Stimulated activated CD8-positive, alpha-beta memory T cell treated with anti-CD3 and anti-CD28 coated beads, Interleukin-7, amount 100 ng/mL, for 48 hours (primary cell): ENCODE data around the gene GRIK5.

Experiments used
- DNase-seq, 2 donors: peaks; one replicate each; pipeline ENCODE4 v3.0.0-alpha.2; 2020; ENCODE audit warnings: low read depth in 1 of 2; ENCODE audit errors: extremely low read depth in 1 of 2

Gene GRIK5

DNA sequence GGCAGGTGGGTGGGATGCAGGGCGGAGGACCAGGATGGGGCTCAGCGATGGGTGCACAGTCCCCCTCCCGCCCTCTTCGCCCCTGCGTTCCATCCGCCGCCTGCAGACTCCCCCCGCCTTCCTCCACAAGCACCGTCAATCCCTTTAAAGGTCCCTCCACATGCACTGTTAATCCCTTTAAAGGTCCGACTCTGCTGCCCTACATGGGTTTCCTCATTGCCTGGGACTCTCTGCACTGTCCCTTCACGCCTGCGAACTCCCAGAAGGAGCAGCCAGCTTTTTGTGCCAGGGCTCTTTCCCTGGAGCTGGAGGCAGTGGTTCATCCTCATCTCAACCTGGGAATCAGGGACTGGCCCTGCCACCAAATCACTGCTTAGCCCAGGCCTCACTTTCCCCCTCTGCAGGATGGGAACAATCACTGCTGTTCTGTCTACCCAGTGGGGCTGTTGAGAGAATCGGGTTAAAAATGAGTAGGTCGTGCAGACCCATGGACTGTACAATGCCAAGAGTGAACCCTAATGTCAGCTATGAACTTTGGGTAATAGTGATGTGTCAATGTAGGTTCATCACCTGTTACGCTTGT is 26.3 kb upstream of the GRIK5 start:
- no peak for DNase-seq

DNA sequence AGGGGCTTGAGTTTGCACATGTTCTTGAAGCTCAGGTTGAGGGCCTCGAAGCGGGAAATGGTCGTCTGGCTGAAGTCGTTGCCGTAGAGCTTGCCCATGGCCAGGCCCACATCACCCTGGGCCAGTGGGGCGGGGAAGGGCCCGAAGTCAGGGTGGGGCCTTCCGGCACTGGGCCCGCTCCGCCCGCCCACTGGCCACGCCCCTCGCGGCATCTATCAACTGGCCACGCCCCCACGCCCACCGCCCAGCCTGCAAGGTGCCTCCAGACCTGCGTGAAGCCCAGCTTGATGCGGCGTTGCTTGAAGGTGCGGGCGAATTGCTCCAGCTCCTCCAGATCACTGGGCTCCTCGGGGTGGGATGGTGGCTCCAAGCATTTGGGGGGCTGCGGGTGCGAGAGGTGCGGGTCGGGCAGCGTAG is 25.8 kb upstream of the GRIK5 start:
- no peak for DNase-seq

- no peak for DNase-seq
These were observed 25.3 kb upstream of the GRIK5 start for GRCh38 chr19:42095142-42095813.

- no peak for DNase-seq
These were observed 23.9 kb upstream of the GRIK5 start for GRCh38 chr19:42093926-42094325.

GRCh38 chr19:42093505-42093904 is 23.5 kb upstream of the GRIK5 start:
- no peak for DNase-seq

GRCh38 chr19:42092350-42092749 is 22.3 kb upstream of the GRIK5 start:
- DNase-seq = no peak

- DNase-seq = no peak
These were observed 21.7 kb upstream of the GRIK5 start for GRCh38 chr19:42091742-42092141.

DNA sequence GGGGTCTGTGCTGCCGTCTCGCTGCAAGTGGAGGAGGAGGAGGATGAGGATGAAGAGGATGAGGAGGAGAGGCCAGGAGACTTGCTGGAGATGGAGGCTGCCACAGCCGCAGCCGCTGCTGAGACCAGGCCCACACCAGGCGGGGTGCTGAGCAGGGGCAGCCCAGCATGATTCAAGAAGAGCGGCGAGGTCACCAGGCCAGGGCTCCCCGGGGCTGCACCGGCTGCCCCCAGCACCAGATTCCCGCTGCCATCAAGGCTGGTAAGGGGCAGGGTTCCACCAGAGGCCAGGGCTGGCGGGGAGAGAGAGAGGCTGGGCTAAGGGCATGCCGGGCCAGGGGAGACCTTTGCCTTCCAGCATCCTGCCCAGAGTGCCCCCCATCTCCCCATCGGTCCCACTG is 21.3 kb upstream of the GRIK5 start:
- no peak for DNase-seq

- DNase-seq = no peak
These were observed 20.7 kb upstream of the GRIK5 start for GRCh38 chr19:42090672-42091071.

- no peak for DNase-seq
These were observed 19.8 kb upstream of the GRIK5 start for GRCh38 chr19:42089772-42090171.

- DNase-seq = no peak
These were observed 19.3 kb upstream of the GRIK5 start for GRCh38 chr19:42089191-42089750.

- DNase-seq = no peak
These were observed 18.6 kb upstream of the GRIK5 start for GRCh38 chr19:42088471-42089190.

DNA sequence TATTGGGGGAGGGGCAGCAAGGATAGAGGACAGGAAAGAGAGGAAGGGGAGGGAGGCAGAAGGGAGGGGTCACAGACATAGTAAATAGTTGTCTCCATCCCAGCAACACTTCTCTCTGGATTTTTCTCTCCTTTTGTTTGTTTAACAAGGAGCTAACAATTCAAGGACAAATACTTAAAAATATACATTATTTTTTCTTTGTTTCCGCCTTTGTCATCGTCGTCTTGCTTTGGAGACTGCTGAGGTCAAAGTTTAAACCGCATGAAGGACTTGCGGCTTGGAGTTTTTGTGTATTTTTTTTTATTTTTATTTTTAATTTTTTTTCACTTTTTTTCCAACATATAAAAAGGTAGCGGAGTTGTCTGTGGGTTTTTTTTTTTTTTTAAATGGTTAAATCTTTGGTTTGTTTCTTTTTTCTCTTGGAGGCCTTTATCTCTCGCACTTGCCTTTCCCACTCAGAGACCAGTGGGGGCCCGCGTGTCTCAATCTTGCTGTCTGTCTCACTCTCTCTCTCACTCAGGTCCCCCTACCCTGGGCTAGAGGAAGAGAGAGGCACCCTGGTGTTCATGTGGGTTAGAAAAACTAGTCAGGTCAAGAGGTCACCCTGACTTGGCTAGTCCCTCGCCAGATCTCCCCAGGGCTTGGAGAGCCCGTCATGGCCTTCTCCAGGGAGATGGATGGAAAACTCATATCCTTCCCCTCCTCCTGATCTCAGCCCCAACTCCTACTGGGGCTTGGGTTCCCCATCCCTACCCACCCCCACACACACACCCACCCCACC is 17.0 kb upstream of the GRIK5 start:
- no peak for DNase-seq

DNA sequence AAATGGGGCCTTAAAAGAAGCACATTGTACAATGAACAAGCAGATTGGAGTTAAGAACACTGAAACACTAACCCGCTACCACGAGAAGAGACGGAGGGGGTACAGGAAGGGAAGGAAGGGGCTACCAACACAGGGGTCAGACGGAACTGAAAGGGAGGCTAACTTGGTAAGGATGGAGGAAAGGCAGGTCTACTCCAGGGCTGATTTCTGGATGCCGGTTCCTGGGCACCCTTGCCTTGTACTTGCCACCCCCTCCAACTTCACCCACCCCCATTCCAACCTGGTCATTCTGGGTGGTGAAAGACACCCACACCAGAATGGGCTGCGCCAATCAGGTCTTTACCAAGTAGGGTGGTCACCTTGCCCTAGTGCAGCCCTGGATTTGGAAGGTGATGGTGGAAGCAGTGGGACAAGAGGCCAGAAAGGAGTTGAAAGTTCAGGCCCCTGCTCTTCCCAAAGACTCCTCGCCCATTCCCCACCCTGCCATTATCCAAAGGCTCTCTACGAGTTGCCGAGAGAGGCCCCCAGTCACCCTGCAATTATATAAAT is 16.3 kb upstream of the GRIK5 start:
- DNase-seq = no peak

- DNase-seq = no peak
These were observed 13.5 kb upstream of the GRIK5 start for GRCh38 chr19:42083537-42083936.

DNA sequence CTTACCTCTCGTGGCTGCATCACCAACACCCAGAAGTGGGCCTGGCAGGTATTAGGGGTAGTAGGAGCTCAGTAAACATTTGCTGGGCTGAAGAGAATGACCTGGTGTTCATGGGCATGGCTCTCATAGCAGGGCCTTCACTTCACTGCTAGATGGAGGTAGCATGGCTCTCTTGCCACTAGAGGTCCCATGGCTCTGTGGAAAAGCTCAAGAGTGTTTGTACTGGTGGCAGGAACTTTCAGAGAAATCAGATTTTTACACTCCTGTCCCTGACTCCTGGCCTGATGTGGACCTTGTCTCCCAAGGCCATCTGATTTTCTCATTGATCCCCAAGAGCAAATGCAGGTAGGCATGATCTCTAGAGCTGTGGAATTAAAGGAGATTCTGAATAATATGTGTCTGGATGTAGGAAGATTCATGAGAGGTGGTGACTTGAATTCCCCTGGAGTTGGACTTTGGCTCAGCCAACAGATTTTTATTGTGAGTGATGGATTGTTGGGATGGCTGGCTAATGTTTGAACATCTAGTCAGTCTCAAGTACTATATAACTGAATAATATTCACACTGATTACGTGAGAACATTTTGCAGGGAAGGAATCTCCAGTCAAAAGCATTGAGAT is 11.7 kb upstream of the GRIK5 start:
- no peak for DNase-seq

- no peak for DNase-seq
These were observed 10.9 kb upstream of the GRIK5 start for GRCh38 chr19:42080764-42081375.

- no peak for DNase-seq
These were observed 10.1 kb upstream of the GRIK5 start for GRCh38 chr19:42079886-42080763.

DNA sequence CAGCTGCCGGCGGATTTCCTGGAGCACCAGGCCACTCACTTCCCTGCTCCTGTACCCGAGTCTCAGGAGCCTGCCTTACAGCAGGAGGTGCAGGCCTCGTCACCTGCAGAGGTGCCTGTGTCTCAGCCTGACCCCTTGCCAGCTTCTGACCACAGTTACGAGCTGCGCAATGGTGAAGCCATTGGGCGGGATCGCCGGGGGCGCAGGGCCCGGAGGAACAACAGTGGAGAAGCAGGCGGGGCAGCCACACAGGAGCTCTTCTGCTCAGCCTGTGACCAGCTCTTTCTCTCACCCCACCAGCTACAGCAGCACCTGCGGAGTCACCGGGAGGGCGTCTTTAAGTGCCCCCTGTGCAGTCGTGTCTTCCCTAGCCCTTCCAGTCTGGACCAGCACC is 9.3 kb upstream of the GRIK5 start:
- no peak for DNase-seq
